Esophagus mucosa (tissue), 1 donor: ENCODE results near the gene C4BPB. TPM values are rescaled to one million over a fixed set of nuclear protein-coding genes. Genes with fewer than 3 reads are reported as not detected.

Experiments
- ATAC-seq: fragments of 200-7000 bp; cut with Tn5 transposase; one replicate; pipeline ENCODE4 v1.9.1; 2020
- total RNA-seq: library from RNA; stranded (reverse); gene quantifications from one replicate; pipeline ENCODE4 v1.2.4, GENCODE V29; 2023
- donor health status: DM: yes; HTN: yes; CAD: no.

C4BPB gene
- total RNA-seq, 1 donor from 2014 or later, result not detected

GRCh38 chr1:207060596-207060995 lies 28.1 kb upstream of the C4BPB start:
- no peak for ATAC-seq

- no peak for ATAC-seq
These were observed 26.6 kb upstream of the C4BPB start for GRCh38 chr1:207062058-207062457.

GRCh38 chr1:207063014-207063413 lies 25.6 kb upstream of the C4BPB start:
- ATAC-seq, result no peak

- ATAC-seq, result no peak
These were observed 24.1 kb upstream of the C4BPB start for GRCh38 chr1:207064561-207064960.

GRCh38 chr1:207067185-207067584 lies 21.5 kb upstream of the C4BPB start:
- ATAC-seq, result no peak

- ATAC-seq, result no peak
These were observed 21.0 kb upstream of the C4BPB start for GRCh38 chr1:207067665-207068064.

- ATAC-seq, result no peak
These were observed 19.6 kb upstream of the C4BPB start for GRCh38 chr1:207069061-207069460.

- ATAC-seq, result no peak
These were observed 18.7 kb upstream of the C4BPB start for GRCh38 chr1:207069858-207070506.

GRCh38 chr1:207070811-207071210 lies 17.8 kb upstream of the C4BPB start:
- ATAC-seq, result no peak

- ATAC-seq, result no peak
These were observed 17.2 kb upstream of the C4BPB start for GRCh38 chr1:207071426-207071825.

- ATAC-seq, result no peak
These were observed 16.4 kb upstream of the C4BPB start for GRCh38 chr1:207072233-207072632.

GRCh38 chr1:207073906-207074820 lies 14.5 kb upstream of the C4BPB start:
- ATAC-seq, result peak; percentile 70

- no peak for ATAC-seq
These were observed 12.3 kb upstream of the C4BPB start for GRCh38 chr1:207076181-207076955.

GRCh38 chr1:207077012-207077411 lies 11.6 kb upstream of the C4BPB start:
- no peak for ATAC-seq

- ATAC-seq, result peak; percentile 83
These were observed 10.9 kb upstream of the C4BPB start for GRCh38 chr1:207077470-207078377.

GRCh38 chr1:207078578-207079132 lies 10.0 kb upstream of the C4BPB start:
- ATAC-seq, result no peak

GRCh38 chr1:207079706-207080241 lies 8.9 kb upstream of the C4BPB start:
- ATAC-seq, result no peak

- ATAC-seq, result no peak
These were observed 7.6 kb upstream of the C4BPB start for GRCh38 chr1:207081088-207081487.

- ATAC-seq, result no peak
These were observed 6.9 kb upstream of the C4BPB start for GRCh38 chr1:207081806-207082205.

- ATAC-seq, result no peak
These were observed 4.4 kb upstream of the C4BPB start for GRCh38 chr1:207084232-207084631.

- peak; percentile 49 for ATAC-seq
These were observed 3.9 kb upstream of the C4BPB start for GRCh38 chr1:207084701-207085180.
